Lower leg skin (tissue), 4 donors: ENCODE results near the gene PEAK1. TPM values are rescaled to one million over a fixed set of nuclear protein-coding genes. Genes with fewer than 3 reads are reported as not detected.

Experiments used
- DNase-seq, 2 donors: peaks; one replicate each; pipeline ENCODE4 v3.0.0-alpha.2; 2019; ENCODE audit warnings: low spot score in 2 of 2
- H3K4me3 ChIP-seq: fragments of 200-600 bp; sonication (generic); 2 replicates; pipeline ENCODE4 v1.5.1; 2017; ENCODE audit warnings: mild to moderate bottlenecking, low read depth; ENCODE audit not compliant: poor library complexity, severe bottlenecking
- POLR2A ChIP-seq, 2 donors: fragments of 450-650 bp; IDR thresholded peaks; one replicate each; pipeline ENCODE4 v1.6.1; 2016 to 2017; ENCODE audit warnings: antibody characterized with exemption in 2 of 2, mild to moderate bottlenecking in 1 of 2, moderate library complexity in 1 of 2
- WGBS, 2 donors: methylation state at CpG; one replicate each; pipeline ENCODE4 v1.1.5; 2018; 5-methylcytosine and 5-hydroxymethylcytosine counted together
- intact Hi-C: fragments of 100-400 bp; cut with DNase I; formaldehyde crosslinking; loops from one replicate; pipeline ENCODE4 v1.15.0; 2023; ENCODE audit warnings: low total_unique reads
- total RNA-seq, 4 donors: library from RNA; depleted of rRNA; stranded (reverse); fragments of >200 nt; gene quantifications; one replicate each; pipeline ENCODE4 v1.1.0, GENCODE V29; 2016
- TF ChIP-seq, protein P1 (sequence below), 3 donors: fragments of 450-650 bp; IDR thresholded peaks; one replicate each; pipeline ENCODE4 v1.5.1; 2016; ENCODE audit warnings: antibody characterized with exemption in 3 of 3, mild to moderate bottlenecking in 3 of 3, moderate library complexity in 2 of 3

The PEAK1 gene
- total RNA-seq, 4 donors from 2014 or later: 23.4 to 38.2 (median 31.0) TPM

GRCh38 chr15:77454265-77454664, 34.4 kb upstream of the PEAK1 start:
- TF ChIP-seq, protein P1, sequence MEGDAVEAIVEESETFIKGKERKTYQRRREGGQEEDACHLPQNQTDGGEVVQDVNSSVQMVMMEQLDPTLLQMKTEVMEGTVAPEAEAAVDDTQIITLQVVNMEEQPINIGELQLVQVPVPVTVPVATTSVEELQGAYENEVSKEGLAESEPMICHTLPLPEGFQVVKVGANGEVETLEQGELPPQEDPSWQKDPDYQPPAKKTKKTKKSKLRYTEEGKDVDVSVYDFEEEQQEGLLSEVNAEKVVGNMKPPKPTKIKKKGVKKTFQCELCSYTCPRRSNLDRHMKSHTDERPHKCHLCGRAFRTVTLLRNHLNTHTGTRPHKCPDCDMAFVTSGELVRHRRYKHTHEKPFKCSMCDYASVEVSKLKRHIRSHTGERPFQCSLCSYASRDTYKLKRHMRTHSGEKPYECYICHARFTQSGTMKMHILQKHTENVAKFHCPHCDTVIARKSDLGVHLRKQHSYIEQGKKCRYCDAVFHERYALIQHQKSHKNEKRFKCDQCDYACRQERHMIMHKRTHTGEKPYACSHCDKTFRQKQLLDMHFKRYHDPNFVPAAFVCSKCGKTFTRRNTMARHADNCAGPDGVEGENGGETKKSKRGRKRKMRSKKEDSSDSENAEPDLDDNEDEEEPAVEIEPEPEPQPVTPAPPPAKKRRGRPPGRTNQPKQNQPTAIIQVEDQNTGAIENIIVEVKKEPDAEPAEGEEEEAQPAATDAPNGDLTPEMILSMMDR (IDR thresholded peaks at IDR 0.05): no peak
- TF ChIP-seq POLR2A (IDR thresholded peaks at IDR 0.05): no peak
- DNase-seq: no peak
- 90 to 95% methylated on average over 1 of the region's 1 CpG for WGBS, 2 donors
- intact Hi-C loops: no loop called here
- no peak overlapping the region for H3K4me3 ChIP-seq

GRCh38 chr15:77446840-77447390, 27.0 kb upstream of the PEAK1 start:
- intact Hi-C loops: no loop called here
- H3K4me3 ChIP-seq: no peak overlapping the region
- DNase-seq: no peak
- 69 to 83% methylated on average over 4 of the region's 4 CpGs for WGBS, 2 donors
- TF ChIP-seq, protein P1 (IDR thresholded peaks at IDR 0.05): no peak
- TF ChIP-seq POLR2A (IDR thresholded peaks at IDR 0.05): no peak

GRCh38 chr15:77440378-77440999, 20.6 kb upstream of the PEAK1 start:
- no peak overlapping the region for H3K4me3 ChIP-seq
- no peak for DNase-seq
- 69 to 75% methylated on average over 3 of the region's 3 CpGs for WGBS, 2 donors
- no peak for TF ChIP-seq POLR2A (IDR thresholded peaks at IDR 0.05)
- TF ChIP-seq, protein P1 (IDR thresholded peaks at IDR 0.05): no peak
- intact Hi-C loops: no loop called here

GRCh38 chr15:77437264-77437663, 17.4 kb upstream of the PEAK1 start:
- TF ChIP-seq, protein P1 (IDR thresholded peaks at IDR 0.05): no peak
- TF ChIP-seq POLR2A (IDR thresholded peaks at IDR 0.05): no peak
- 86 to 88% methylated on average over 4 of the region's 4 CpGs for WGBS, 2 donors
- intact Hi-C loops: no loop called here
- no peak for DNase-seq
- no peak overlapping the region for H3K4me3 ChIP-seq

DNA sequence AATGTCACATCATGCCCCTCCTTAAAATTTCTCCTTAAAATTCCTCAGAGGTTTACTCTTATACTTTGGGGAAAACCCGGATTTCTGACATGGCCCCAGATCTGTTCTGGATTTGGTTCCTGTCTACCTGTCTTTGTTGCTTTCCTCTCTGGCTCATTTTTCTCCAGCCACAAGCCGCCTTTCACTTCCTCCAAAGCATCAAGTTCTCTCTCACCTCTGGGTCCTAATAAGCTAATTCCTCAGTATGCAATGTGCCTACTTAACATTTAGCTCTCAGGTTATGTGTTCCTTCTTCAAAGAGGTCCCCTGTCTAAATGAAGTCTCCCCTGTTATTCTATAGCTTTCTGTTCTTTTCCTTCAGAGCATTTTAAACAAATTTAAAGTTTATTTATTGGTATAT, 16.9 kb upstream of the PEAK1 start:
- H3K4me3 ChIP-seq: no peak overlapping the region
- DNase-seq: no peak
- 88 to 91% methylated on average over 2 of the region's 2 CpGs for WGBS, 2 donors
- TF ChIP-seq, protein P1 (IDR thresholded peaks at IDR 0.05): no peak
- TF ChIP-seq POLR2A (IDR thresholded peaks at IDR 0.05): no peak
- intact Hi-C loops: no loop called here

GRCh38 chr15:77430652-77431051, 10.7 kb upstream of the PEAK1 start:
- DNase-seq: no peak
- no peak overlapping the region for H3K4me3 ChIP-seq
- TF ChIP-seq POLR2A (IDR thresholded peaks at IDR 0.05): no peak
- TF ChIP-seq, protein P1 (IDR thresholded peaks at IDR 0.05): no peak
- intact Hi-C loops: no loop called here
- 92 to 93% methylated on average over 2 of the region's 2 CpGs for WGBS, 2 donors
